SH-SY5Y (cell line): ENCODE data around the gene ALKBH4.
A peak's percentile ranks its signal among the peaks of the same experiment; 100 is the strongest.

ENCODE experiments used
- GATA2 ChIP-seq: IDR thresholded peaks from 2 replicates; pipeline ENCODE4 v1.6.1; 2011; ENCODE audit warnings: mild to moderate bottlenecking, low read depth, low read length
- GATA3 ChIP-seq: IDR thresholded peaks from 2 replicates; pipeline ENCODE4 v1.6.1; 2011; ENCODE audit warnings: low read depth, mild to moderate bottlenecking, low read length, moderate library complexity

Gene ALKBH4

DNA sequence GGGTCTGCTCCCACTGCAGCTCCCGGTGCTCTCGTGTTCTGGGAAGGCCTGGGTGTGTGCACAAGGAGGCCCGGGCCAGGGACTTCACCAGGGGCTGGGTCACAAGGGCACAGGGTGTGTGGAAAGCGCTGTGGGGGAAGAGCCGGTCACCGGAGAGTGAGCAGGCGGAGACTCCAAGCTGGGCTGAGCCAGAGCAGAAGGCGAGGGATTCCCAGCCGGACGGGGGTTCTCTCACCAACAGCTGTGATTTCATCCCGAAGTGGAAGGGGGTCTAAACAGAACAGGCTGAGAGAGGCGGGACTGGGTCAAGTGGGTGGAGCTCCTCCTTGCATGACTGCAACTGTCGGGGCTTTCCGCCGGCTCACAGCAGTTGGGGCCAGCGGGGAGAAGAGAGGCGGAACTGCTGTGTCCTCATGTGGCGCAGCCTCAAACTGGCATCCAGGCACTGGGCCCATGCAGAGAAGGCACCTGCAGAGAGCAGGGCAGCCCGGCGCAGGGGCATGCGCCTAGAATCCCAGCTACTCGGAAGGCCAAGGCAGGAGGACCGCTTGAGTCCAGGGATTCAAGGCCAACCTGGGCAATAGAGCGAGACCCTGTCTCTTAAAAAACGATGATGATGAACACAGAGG lies 38.9 kb downstream of the ALKBH4 start:
- no peak for TF ChIP-seq GATA3
- no peak for TF ChIP-seq GATA2

- TF ChIP-seq GATA3 (no peak), GATA2 (no peak)
These were observed 39.9 kb downstream of the ALKBH4 start for GRCh38 chr7:102424787-102425218.

- TF ChIP-seq GATA3 = no peak
- no peak for TF ChIP-seq GATA2
These were observed 40.5 kb downstream of the ALKBH4 start for GRCh38 chr7:102424129-102424551.

DNA sequence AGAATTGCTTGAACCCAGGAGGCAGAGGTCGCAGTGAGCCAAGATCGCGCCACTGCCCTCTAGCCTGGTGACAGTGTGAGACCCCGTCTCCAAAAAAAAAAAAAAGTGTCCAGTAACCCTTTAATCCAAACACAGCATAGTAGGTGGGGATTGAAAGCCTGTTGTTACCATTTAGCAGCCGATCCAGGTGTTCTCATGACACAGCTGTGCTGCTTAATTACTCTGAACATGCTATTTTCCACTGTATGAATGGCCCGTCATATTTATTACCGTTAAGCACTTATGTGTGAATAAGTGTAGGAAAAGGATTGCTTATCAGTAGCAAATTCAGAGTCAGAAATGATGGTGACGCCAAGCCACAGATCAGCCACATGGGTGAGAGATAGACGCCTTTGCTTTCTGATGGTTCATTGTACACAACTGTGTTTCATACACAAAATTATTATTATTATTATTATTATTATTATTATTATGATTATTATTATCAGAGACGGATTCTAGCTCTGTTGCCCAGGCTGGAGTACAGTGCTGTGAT lies 42.9 kb downstream of the ALKBH4 start:
- TF ChIP-seq GATA2 (no peak), GATA3 (no peak)

- TF ChIP-seq GATA2 (no peak), GATA3 (no peak)
These were observed 46.1 kb downstream of the ALKBH4 start for GRCh38 chr7:102418592-102418991.

GRCh38 chr7:102417105-102417504 lies 47.6 kb downstream of the ALKBH4 start:
- TF ChIP-seq GATA3 (no peak), GATA2 (no peak)

DNA sequence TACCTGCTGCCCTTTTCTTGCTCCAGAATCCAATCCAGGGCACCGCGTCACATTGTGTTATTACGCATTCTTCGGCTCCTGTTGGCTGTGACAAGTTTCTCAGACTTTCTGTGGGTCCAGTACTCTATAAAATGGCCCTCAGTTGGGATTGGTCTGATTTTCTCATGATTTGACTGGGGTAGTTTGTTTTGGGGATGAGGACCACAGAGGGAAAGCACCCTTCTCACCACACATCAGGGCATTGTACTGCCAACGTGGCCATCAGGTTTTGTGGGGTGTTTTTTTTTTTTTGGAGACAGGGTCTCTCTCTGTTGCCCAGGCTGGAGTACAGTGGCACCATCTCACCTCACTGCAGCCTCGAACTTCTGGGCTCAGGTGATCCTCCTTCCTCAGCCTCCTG lies 48.3 kb downstream of the ALKBH4 start:
- TF ChIP-seq GATA2 (no peak), GATA3 (no peak)

DNA sequence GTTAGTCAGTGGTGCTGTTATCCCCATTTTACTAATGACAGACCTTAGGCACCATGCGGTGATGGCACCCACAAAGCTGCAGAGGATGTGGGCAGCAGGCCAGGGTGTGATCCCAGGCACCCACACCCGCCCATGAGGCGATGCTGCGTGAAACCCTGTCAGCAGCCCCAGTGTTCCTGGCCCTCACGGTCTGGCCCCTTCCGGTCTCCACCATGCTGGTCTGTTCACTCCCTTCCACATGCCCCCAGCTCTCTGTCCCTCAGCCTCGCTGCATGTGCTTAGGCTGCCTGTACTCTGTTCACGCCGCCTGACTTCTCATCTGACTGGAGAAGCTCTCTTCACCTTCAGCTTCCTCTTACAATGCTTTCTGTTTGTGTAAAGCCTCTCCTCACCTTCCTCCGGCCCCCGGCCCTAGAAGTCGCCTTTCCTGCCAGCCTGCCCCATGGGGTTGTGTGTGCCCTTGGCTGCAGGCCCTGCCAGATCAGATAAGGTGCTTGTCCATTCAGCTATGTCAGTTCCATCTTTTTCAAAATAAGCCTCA lies 48.9 kb downstream of the ALKBH4 start:
- TF ChIP-seq GATA3 (no peak; the same call in 1 of the 2 replicates), GATA2 (peak; percentile 94)

DNA sequence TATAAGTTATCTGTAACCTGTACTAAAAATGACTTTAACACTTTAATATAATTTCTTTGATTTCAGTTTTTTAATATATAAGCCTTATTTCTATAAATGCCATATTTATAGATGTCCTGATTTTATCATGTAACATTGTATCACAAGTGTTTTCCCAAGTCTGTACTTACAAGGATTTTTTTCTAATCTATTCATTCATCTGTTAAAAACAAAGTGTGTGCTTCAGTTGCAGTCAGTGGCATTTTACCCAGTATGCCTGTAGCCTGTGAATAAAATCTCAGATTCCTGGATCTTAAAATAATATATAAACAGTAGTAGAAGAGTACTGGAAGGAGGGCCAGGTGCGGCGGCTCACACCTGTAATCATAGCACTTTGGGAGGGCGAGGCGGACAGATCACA lies 51.1 kb downstream of the ALKBH4 start:
- no peak for TF ChIP-seq GATA3

- no peak for TF ChIP-seq GATA3
- no peak for TF ChIP-seq GATA2
These were observed 51.6 kb downstream of the ALKBH4 start for GRCh38 chr7:102413091-102413490.

DNA sequence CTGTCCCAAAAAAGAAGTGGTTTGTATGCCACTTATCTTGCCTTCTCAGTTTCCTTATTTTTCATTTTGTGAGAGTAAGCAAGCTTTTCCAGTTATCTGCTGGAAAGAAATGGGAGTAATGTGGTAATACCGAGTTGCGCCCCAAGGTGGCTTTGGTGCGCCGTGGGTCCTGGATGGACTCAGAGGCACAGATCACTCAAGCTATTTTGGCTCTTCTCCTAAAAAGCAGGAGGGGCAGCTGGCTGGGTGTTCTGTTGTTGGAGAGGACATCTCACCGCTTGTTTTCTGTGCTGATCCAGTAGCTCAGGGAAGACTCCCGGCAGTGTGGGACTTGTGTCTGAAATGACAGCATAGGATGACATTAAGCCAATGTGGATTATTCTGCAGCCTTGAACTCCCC lies 52.1 kb downstream of the ALKBH4 start:
- TF ChIP-seq GATA3 (no peak), GATA2 (no peak)

GRCh38 chr7:102410918-102411317 lies 53.7 kb downstream of the ALKBH4 start:
- TF ChIP-seq GATA2 (no peak), GATA3 (no peak)

DNA sequence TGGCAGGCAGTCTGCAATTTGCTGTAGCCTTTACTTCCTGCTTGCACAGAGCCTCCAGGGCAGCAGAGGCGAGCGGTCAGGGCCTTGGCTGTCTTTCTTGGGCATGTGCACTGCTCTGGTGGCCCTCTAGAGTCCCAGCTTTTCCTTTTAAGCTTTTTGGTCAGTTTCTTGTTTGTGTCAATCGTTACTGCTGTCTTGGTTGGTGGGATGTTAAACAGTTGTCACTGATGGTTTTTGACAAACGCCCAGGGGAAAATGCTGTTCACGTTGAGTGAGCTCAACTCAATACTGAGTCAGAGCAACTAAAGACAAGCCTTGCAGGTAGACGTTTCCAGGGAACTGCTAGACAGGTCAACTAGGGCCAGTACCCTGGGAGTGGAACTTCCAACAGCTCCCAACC lies 54.5 kb downstream of the ALKBH4 start:
- TF ChIP-seq GATA2 (no peak), GATA3 (no peak)

DNA sequence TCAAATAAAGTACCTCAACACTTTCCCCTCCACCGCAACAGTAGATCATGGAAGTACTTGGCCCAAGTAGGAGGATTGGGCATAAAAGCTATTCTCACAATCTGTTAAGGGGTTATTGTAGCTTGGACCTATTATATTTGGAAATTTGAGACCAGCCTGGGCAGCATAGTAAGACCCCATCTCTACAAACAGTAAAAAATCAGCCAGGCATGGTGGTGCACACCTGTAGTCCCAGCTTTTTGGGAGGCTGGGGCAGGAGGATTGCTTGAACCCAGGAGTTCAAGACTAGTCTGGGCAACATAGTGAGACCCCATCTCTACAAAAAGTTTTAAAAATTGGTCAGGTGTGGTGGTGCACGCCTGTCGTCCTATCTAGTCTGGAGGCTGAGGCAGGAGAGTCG lies 55.3 kb downstream of the ALKBH4 start:
- TF ChIP-seq GATA3 = no peak
- TF ChIP-seq GATA2 = no peak

DNA sequence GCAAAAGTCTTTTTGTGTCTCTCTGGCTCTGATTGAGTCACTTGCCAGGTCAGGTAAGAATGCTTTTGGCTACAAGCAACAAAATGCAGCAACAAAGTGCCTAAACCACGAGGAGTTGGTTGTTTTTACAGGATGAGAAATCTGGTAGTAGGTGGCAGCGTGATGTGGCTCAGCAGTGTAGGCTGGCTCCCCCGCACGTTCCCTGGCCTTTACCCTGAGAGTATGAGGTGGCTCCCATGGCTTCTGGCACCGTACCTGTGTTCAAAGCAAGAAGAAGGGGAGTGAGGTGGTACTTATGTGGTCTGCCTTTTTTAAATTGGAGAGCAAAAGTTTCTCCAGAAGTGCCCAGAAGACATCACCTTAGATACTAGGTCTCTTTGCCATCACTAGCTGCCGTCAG lies 56.8 kb downstream of the ALKBH4 start:
- no peak for TF ChIP-seq GATA3
- no peak for TF ChIP-seq GATA2
